Type B pancreatic cell (in vitro differentiated cells): ENCODE results near the gene SCP2. TPM values are rescaled to one million over a fixed set of nuclear protein-coding genes. Genes with fewer than 3 reads are reported as not detected.
"Not testable (repeated sequence)": the region's sequence is repeated elsewhere in the genome, so short reads cannot be mapped to it uniquely, and the experiment has no call there.

Experiments
- DNase-seq: peaks from one replicate; pipeline ENCODE4 v3.0.0; 2021; ENCODE audit warnings: mixed read lengths; ENCODE audit not compliant: unreplicated experiment; ENCODE audit errors: extremely low spot score
- H3K27ac Mint-ChIP-seq: 2 replicates; pipeline ENCODE4 v1.8.0; 2021; ENCODE audit warnings: mild to moderate bottlenecking, mixed read lengths
- H3K27me3 Mint-ChIP-seq: 2 replicates; pipeline ENCODE4 v1.8.0; 2021; ENCODE audit warnings: mixed read lengths
- H3K36me3 Mint-ChIP-seq: 2 replicates; pipeline ENCODE4 v1.8.0; 2021; ENCODE audit warnings: mixed read lengths
- H3K4me1 Mint-ChIP-seq: one replicate; pipeline ENCODE4 v1.8.0; 2021; ENCODE audit warnings: mixed read lengths; ENCODE audit not compliant: unreplicated experiment
- H3K4me3 Mint-ChIP-seq: 2 replicates; pipeline ENCODE4 v1.8.0; 2021; ENCODE audit warnings: mild to moderate bottlenecking, mixed read lengths
- H3K9me3 Mint-ChIP-seq: 2 replicates; pipeline ENCODE4 v1.8.0; 2021; ENCODE audit warnings: mixed read lengths
- CTCF ChIP-seq: fragments of 200-600 bp; sonication (generic); conservative IDR thresholded peaks from 2 replicates; pipeline ENCODE4 v1.5.0; 2021; ENCODE audit warnings: antibody characterized with exemption, mild to moderate bottlenecking
- total RNA-seq: library from RNA; stranded (reverse); gene quantifications from 2 replicates; pipeline ENCODE4 v1.2.1, GENCODE V29; 2021; ENCODE audit warnings: low replicate concordance

SCP2 gene
- total RNA-seq, 1 donor from 2014 or later: 108 TPM

- Mint-ChIP-seq H3K4me3 (no peak overlapping the region), H3K36me3 (peaks cover 19% of the 10 kb centered on the region), H3K27me3 (no peaks in the 10 kb centered on the region), H3K27ac (no peak overlapping the region), H3K9me3 (no peaks in the 10 kb centered on the region), H3K4me1 (no peaks in the 10 kb centered on the region)
- no peak for TF ChIP-seq CTCF
- DNase-seq: no peak
Observed at GRCh38 chr1:52978045-52978444, 51.0 kb downstream of the SCP2 start.

- not testable (repeated sequence) for DNase-seq, H3K36me3 Mint-ChIP-seq, H3K27me3 Mint-ChIP-seq, H3K27ac Mint-ChIP-seq, H3K4me3 Mint-ChIP-seq, H3K9me3 Mint-ChIP-seq, H3K4me1 Mint-ChIP-seq
Observed at GRCh38 chr1:52992733-52993132, 65.7 kb downstream of the SCP2 start.

GRCh38 chr1:52994656-52995055, 67.6 kb downstream of the SCP2 start:
- H3K4me3 Mint-ChIP-seq: no peak overlapping the region
- H3K27ac Mint-ChIP-seq: no peak overlapping the region
- H3K36me3 Mint-ChIP-seq: no peaks in the 10 kb centered on the region
- H3K9me3 Mint-ChIP-seq: peaks cover 4% of the 10 kb centered on the region
- DNase-seq: no peak
- H3K4me1 Mint-ChIP-seq: no peaks in the 10 kb centered on the region
- H3K27me3 Mint-ChIP-seq: no peaks in the 10 kb centered on the region
- TF ChIP-seq CTCF: no peak

- Mint-ChIP-seq H3K4me1 (no peaks in the 10 kb centered on the region), H3K27me3 (no peaks in the 10 kb centered on the region), H3K36me3 (no peaks in the 10 kb centered on the region), H3K4me3 (no peak overlapping the region), H3K27ac (no peak overlapping the region), H3K9me3 (no peaks in the 10 kb centered on the region)
- no peak for DNase-seq
- TF ChIP-seq CTCF: no peak
Observed at GRCh38 chr1:52996653-52997052, 69.6 kb downstream of the SCP2 start.

GRCh38 chr1:53001128-53001527, 74.1 kb downstream of the SCP2 start:
- H3K36me3 Mint-ChIP-seq: peaks cover 17% of the 10 kb centered on the region

GRCh38 chr1:53006612-53007011, 79.5 kb downstream of the SCP2 start:
- not testable (repeated sequence) for H3K27me3 Mint-ChIP-seq, H3K4me1 Mint-ChIP-seq, H3K9me3 Mint-ChIP-seq

More at GRCh38 chr1:53001128-53001527, 74.1 kb downstream of the SCP2 start:
- TF ChIP-seq CTCF: no peak
- H3K4me1 Mint-ChIP-seq: no peaks in the 10 kb centered on the region
- no peak for DNase-seq
- H3K27ac Mint-ChIP-seq: no peak overlapping the region
- H3K9me3 Mint-ChIP-seq: no peaks in the 10 kb centered on the region
- no peak overlapping the region for H3K4me3 Mint-ChIP-seq
- no peaks in the 10 kb centered on the region for H3K27me3 Mint-ChIP-seq

GRCh38 chr1:53010247-53010646, 83.2 kb downstream of the SCP2 start:
- H3K36me3 Mint-ChIP-seq: peaks cover 16% of the 10 kb centered on the region
- not testable (repeated sequence) for H3K4me1 Mint-ChIP-seq, H3K9me3 Mint-ChIP-seq, H3K27me3 Mint-ChIP-seq, DNase-seq, H3K4me3 Mint-ChIP-seq, H3K27ac Mint-ChIP-seq

More at GRCh38 chr1:53006612-53007011, 79.5 kb downstream of the SCP2 start:
- H3K4me3 Mint-ChIP-seq, DNase-seq, H3K27ac Mint-ChIP-seq: not testable (repeated sequence)
- H3K36me3 Mint-ChIP-seq: peaks cover 25% of the 10 kb centered on the region
